MM.1S (cell line): ENCODE results near the gene MAP3K20.

Experiments used
- DNase-seq: peaks from one replicate; pipeline ENCODE4 v3.0.0-alpha.2; 2015
- H2AFZ ChIP-seq: fragments of 300-600 bp; sonication (generic); 2 replicates; pipeline ENCODE4 v1.6.0; 2016; ENCODE audit warnings: antibody characterized with exemption, low read length
- H3F3A ChIP-seq: fragments of 300-600 bp; sonication (generic); 2 replicates; pipeline ENCODE4 v1.6.1; 2016; ENCODE audit warnings: mild to moderate bottlenecking, antibody characterized with exemption, low read length, moderate library complexity, mixed read lengths; ENCODE audit not compliant: insufficient read depth
- H3K27ac ChIP-seq: fragments of 300-600 bp; sonication (generic); 2 replicates; pipeline ENCODE4 v1.5.1; 2016; ENCODE audit warnings: mild to moderate bottlenecking, low read length
- H3K27me3 ChIP-seq: fragments of 300-600 bp; sonication (generic); replicated peaks from 2 replicates; pipeline ENCODE4 v1.6.0; 2016; ENCODE audit warnings: low read length; ENCODE audit not compliant: insufficient read depth
- H3K36me3 ChIP-seq: fragments of 300-600 bp; sonication (generic); replicated peaks from 2 replicates; pipeline ENCODE4 v1.6.1; 2016; ENCODE audit warnings: mild to moderate bottlenecking, low read length, mixed read lengths; ENCODE audit not compliant: insufficient read depth
- H3K4me1 ChIP-seq: fragments of 300-600 bp; sonication (generic); 2 replicates; pipeline ENCODE4 v1.6.1; 2016; ENCODE audit warnings: low read length, mixed read lengths
- H3K4me2 ChIP-seq: fragments of 300-600 bp; sonication (generic); 2 replicates; pipeline ENCODE4 v1.6.0; 2016; ENCODE audit warnings: low read depth, low read length
- H3K4me3 ChIP-seq: fragments of 300-600 bp; sonication (generic); 2 replicates; pipeline ENCODE4 v1.5.1; 2016; ENCODE audit warnings: low read length, mixed read lengths
- H3K79me2 ChIP-seq: fragments of 300-600 bp; sonication (generic); 2 replicates; pipeline ENCODE4 v1.6.1; 2016; ENCODE audit warnings: mixed run types, low read length, mixed read lengths
- H3K9ac ChIP-seq: fragments of 300-600 bp; sonication (generic); 2 replicates; pipeline ENCODE4 v1.6.1; 2016; ENCODE audit warnings: low read length, mixed read lengths
- H3K9me2 ChIP-seq: fragments of 300-600 bp; sonication (generic); replicated peaks from 2 replicates; pipeline ENCODE4 v1.6.1; 2016; ENCODE audit warnings: mild to moderate bottlenecking, low read length, mixed read lengths; ENCODE audit not compliant: insufficient read depth
- H3K9me3 ChIP-seq: fragments of 300-600 bp; sonication (generic); replicated peaks from 2 replicates; pipeline ENCODE4 v1.6.1; 2016; ENCODE audit warnings: mild to moderate bottlenecking, low read length, mixed read lengths; ENCODE audit not compliant: insufficient read depth
- H4K20me1 ChIP-seq: fragments of 300-600 bp; sonication (generic); 2 replicates; pipeline ENCODE4 v1.6.1; 2016; ENCODE audit warnings: mild to moderate bottlenecking, low read length, moderate library complexity, mixed read lengths; ENCODE audit not compliant: insufficient read depth
- EZH2 ChIP-seq: fragments of 300-600 bp; sonication (generic); optimal IDR thresholded peaks from 2 replicates; pipeline ENCODE3; 2017; ENCODE audit warnings: low read depth, mild to moderate bottlenecking, antibody characterized with exemption, low read length, mixed read lengths
- EZH2phosphoT487 ChIP-seq: fragments of 300-600 bp; sonication (generic); IDR thresholded peaks from 2 replicates; pipeline ENCODE4 v1.6.1; 2018; ENCODE audit warnings: antibody characterized with exemption, low read length
- TF ChIP-seq, protein P1 (sequence below): fragments of 300-600 bp; sonication (generic); IDR thresholded peaks from 2 replicates; pipeline ENCODE4 v1.5.1; 2016; ENCODE audit warnings: antibody characterized with exemption, low read length, mixed read lengths

Gene MAP3K20

GRCh38 chr2:173216668-173217067 is 141.0 kb downstream of the MAP3K20 start:
- TF ChIP-seq EZH2phosphoT487 (no peak), EZH2 (no peak)
- H2AFZ ChIP-seq = no peak overlapping the region
- no peak overlapping the region for H3K27ac ChIP-seq
- no peaks in the 10 kb centered on the region for H3K9me2 ChIP-seq
- H3K9me3 ChIP-seq = no peaks in the 10 kb centered on the region
- H3K4me3 ChIP-seq = no peak overlapping the region
- no peaks in the 10 kb centered on the region for H4K20me1 ChIP-seq
- H3K79me2 ChIP-seq = no peaks in the 10 kb centered on the region
- no peaks in the 10 kb centered on the region for H3K4me1 ChIP-seq
- no peaks in the 10 kb centered on the region for H3F3A ChIP-seq
- H3K27me3 ChIP-seq = no peaks in the 10 kb centered on the region
- no peak for DNase-seq
- no peaks in the 10 kb centered on the region for H3K36me3 ChIP-seq
- H3K4me2 ChIP-seq = no peak overlapping the region
- no peak overlapping the region for H3K9ac ChIP-seq

GRCh38 chr2:173217116-173217840 is 141.6 kb downstream of the MAP3K20 start:
- Histone ChIP-seq H3K27me3 (no peaks in the 10 kb centered on the region), H3K27ac (no peak overlapping the region), H3F3A (no peaks in the 10 kb centered on the region), H2AFZ (no peak overlapping the region), H3K4me1 (no peaks in the 10 kb centered on the region), H3K79me2 (no peaks in the 10 kb centered on the region), H3K4me2 (no peak overlapping the region), H3K36me3 (no peaks in the 10 kb centered on the region), H3K9me2 (no peaks in the 10 kb centered on the region), H3K4me3 (no peak overlapping the region), H3K9ac (no peak overlapping the region), H3K9me3 (no peaks in the 10 kb centered on the region), H4K20me1 (no peaks in the 10 kb centered on the region)
- TF ChIP-seq EZH2 (no peak), EZH2phosphoT487 (no peak)
- TF ChIP-seq, protein P1, sequence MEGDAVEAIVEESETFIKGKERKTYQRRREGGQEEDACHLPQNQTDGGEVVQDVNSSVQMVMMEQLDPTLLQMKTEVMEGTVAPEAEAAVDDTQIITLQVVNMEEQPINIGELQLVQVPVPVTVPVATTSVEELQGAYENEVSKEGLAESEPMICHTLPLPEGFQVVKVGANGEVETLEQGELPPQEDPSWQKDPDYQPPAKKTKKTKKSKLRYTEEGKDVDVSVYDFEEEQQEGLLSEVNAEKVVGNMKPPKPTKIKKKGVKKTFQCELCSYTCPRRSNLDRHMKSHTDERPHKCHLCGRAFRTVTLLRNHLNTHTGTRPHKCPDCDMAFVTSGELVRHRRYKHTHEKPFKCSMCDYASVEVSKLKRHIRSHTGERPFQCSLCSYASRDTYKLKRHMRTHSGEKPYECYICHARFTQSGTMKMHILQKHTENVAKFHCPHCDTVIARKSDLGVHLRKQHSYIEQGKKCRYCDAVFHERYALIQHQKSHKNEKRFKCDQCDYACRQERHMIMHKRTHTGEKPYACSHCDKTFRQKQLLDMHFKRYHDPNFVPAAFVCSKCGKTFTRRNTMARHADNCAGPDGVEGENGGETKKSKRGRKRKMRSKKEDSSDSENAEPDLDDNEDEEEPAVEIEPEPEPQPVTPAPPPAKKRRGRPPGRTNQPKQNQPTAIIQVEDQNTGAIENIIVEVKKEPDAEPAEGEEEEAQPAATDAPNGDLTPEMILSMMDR = no peak
- no peak for DNase-seq

DNA sequence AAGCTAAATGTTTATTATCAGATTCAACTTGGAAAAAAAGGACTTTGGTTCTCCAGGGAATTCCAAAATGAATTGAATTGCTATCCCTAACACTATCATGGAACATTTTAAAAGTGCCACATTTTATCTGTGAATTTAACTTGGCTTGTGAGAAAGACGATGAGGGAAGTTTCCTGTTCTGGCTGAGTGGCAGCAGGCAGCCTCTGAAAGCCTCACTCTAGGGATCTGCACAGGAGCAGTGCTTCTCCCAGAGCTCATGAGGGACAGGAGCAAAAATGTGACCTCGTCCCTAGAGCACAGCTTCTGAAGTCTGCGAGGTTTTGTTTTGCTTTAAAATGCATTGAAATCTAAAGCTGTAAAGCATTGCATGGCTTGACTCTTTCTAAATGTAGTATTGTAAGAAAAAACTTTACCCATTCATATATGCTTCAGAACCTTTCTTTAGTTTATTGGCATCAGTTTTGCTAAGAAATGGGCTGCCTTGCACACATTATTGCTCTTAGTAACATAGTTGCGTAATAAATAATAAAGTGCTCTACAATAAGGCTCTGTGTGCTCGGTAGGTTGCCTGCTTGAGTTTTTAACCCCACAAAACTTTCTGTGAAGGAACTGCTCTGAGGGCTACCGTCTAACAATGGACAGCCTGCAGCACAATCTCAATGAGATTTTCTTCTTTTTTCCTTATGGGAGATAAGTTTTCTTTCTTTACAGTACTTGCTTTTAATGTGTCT is 142.8 kb downstream of the MAP3K20 start:
- DNase-seq = no peak
- Histone ChIP-seq H4K20me1 (no peaks in the 10 kb centered on the region), H3K27ac (no peak overlapping the region), H3K4me2 (no peak overlapping the region), H3K4me3 (no peak overlapping the region), H3K4me1 (no peaks in the 10 kb centered on the region), H2AFZ (no peak overlapping the region), H3K79me2 (no peaks in the 10 kb centered on the region), H3K9me3 (no peaks in the 10 kb centered on the region), H3F3A (no peaks in the 10 kb centered on the region), H3K36me3 (no peaks in the 10 kb centered on the region), H3K27me3 (no peaks in the 10 kb centered on the region), H3K9ac (no peak overlapping the region), H3K9me2 (no peaks in the 10 kb centered on the region)
- TF ChIP-seq, protein P1 = no peak
- TF ChIP-seq EZH2phosphoT487 (no peak), EZH2 (no peak)
